GM12874 (cell line): ENCODE data around the gene TCP11.

Experiments
- TF ChIP-seq, protein P1 (sequence below): IDR thresholded peaks from 2 replicates; pipeline ENCODE4 v1.5.1; 2011; ENCODE audit warnings: low read depth, mild to moderate bottlenecking, control low read depth, low read length, moderate library complexity; ENCODE audit not compliant: insufficient read depth

TCP11 gene

DNA sequence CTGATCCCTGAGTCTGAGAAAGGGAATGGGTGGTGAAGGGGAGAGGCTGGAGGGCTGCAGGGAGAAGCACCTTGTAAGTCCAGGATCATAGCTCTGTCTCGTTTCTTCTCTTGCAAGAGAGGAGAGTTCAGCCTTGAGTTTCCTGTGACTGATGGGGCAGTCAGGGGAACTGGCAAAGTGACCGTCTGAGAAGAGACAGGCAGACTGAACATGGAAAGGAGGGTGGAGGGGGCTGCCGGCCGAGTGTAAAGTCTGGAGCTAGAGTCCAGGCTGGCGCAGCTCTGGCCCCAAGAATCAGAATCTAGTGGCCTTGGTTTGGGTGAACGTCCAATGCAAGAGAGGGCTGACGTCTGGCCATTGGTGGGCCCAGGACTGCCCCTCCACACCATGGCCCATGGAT is 72.5 kb downstream of the TCP11 start:
- TF ChIP-seq, protein P1, sequence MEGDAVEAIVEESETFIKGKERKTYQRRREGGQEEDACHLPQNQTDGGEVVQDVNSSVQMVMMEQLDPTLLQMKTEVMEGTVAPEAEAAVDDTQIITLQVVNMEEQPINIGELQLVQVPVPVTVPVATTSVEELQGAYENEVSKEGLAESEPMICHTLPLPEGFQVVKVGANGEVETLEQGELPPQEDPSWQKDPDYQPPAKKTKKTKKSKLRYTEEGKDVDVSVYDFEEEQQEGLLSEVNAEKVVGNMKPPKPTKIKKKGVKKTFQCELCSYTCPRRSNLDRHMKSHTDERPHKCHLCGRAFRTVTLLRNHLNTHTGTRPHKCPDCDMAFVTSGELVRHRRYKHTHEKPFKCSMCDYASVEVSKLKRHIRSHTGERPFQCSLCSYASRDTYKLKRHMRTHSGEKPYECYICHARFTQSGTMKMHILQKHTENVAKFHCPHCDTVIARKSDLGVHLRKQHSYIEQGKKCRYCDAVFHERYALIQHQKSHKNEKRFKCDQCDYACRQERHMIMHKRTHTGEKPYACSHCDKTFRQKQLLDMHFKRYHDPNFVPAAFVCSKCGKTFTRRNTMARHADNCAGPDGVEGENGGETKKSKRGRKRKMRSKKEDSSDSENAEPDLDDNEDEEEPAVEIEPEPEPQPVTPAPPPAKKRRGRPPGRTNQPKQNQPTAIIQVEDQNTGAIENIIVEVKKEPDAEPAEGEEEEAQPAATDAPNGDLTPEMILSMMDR = no peak

DNA sequence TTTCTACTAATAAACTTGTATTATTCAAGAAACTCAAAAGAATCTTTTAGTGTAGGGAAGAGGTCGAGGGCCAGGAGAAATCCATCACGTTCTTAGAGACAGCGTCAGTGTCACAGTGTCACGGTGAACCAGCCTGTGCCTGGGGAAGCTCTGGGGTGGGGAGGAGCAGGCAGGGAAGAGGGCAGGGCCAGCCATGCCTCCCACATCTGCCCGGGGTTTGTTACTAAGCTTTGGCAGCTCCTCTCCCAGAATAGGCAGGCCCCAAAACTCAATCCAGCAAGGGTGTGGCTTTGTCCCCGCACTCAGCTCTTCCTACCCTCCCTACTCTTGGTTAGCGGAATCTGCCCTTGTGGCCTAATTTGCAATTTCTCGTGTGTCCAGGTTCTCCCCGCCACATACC is 72.9 kb downstream of the TCP11 start:
- TF ChIP-seq, protein P1 = no peak
